MM.1S (cell line): ENCODE results near the gene MAML3.

Source experiments
- EZH2 ChIP-seq: fragments of 300-600 bp; sonication (generic); optimal IDR thresholded peaks from 2 replicates; pipeline ENCODE3; 2017; ENCODE audit warnings: low read depth, mild to moderate bottlenecking, antibody characterized with exemption, low read length, mixed read lengths
- TF ChIP-seq, protein P1 (sequence below): fragments of 300-600 bp; sonication (generic); IDR thresholded peaks from 2 replicates; pipeline ENCODE4 v1.5.1; 2016; ENCODE audit warnings: antibody characterized with exemption, low read length, mixed read lengths

DNA sequence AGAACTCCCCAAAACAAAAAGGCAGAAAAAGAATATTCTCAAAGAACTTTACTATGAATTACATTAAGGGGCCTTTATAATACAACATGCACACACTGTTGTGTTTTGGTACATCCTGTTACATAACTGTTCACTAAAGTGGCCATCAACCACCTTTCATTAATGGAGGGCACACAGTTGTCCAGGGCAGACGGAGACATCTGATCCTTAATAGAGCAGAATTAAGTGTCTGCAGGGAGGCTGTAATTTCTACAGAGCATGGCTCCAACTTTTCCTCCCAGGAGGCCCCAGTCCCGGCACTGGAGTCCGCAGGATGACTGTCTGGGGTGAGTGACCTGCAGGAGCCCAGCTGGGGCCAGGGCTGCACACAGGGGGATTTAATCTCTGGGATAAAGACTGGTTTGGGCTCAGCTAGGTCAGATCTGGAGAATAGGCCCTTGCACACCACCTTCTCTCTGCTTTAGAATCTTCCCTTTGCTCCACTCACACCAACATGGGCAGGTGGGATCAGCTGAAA is 233.4 kb downstream of the MAML3 start:
- TF ChIP-seq, protein P1, sequence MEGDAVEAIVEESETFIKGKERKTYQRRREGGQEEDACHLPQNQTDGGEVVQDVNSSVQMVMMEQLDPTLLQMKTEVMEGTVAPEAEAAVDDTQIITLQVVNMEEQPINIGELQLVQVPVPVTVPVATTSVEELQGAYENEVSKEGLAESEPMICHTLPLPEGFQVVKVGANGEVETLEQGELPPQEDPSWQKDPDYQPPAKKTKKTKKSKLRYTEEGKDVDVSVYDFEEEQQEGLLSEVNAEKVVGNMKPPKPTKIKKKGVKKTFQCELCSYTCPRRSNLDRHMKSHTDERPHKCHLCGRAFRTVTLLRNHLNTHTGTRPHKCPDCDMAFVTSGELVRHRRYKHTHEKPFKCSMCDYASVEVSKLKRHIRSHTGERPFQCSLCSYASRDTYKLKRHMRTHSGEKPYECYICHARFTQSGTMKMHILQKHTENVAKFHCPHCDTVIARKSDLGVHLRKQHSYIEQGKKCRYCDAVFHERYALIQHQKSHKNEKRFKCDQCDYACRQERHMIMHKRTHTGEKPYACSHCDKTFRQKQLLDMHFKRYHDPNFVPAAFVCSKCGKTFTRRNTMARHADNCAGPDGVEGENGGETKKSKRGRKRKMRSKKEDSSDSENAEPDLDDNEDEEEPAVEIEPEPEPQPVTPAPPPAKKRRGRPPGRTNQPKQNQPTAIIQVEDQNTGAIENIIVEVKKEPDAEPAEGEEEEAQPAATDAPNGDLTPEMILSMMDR: no peak
- no peak for TF ChIP-seq EZH2
